Measurements from ENCODE around the gene CXCL14.

DNA sequence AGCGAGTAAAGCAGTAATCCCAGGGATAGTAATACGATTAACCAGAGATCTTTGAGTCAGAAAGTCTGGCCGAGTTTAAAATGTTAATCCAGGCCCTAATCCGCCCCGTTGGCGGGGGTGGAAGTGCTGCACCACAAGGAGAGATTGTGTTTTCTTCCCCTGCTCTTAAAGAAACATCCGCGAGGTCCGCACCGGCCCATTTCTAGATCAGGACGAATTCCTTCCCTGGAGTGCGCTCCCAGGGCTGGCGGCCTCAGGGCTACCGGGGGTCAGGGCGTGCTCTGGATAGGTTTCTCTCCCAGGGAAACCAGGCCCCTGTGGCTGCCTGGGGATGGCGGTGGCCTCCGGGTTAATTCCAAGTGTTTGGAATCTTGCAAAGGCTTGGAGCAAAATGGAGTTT lies 33.7 kb downstream of the CXCL14 start:
- no peak for TF ChIP-seq POLR2AphosphoS5 (IDR thresholded peaks at IDR 0.05; ENCODE audit: insufficient read depth in 1 of 2, low read depth in 1 of 2)
- TF ChIP-seq, protein P1, sequence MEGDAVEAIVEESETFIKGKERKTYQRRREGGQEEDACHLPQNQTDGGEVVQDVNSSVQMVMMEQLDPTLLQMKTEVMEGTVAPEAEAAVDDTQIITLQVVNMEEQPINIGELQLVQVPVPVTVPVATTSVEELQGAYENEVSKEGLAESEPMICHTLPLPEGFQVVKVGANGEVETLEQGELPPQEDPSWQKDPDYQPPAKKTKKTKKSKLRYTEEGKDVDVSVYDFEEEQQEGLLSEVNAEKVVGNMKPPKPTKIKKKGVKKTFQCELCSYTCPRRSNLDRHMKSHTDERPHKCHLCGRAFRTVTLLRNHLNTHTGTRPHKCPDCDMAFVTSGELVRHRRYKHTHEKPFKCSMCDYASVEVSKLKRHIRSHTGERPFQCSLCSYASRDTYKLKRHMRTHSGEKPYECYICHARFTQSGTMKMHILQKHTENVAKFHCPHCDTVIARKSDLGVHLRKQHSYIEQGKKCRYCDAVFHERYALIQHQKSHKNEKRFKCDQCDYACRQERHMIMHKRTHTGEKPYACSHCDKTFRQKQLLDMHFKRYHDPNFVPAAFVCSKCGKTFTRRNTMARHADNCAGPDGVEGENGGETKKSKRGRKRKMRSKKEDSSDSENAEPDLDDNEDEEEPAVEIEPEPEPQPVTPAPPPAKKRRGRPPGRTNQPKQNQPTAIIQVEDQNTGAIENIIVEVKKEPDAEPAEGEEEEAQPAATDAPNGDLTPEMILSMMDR (IDR thresholded peaks at IDR 0.05): no peak
